ENCODE results near the gene CNOT6L. TPM values are rescaled to one million over a fixed set of nuclear protein-coding genes. Genes with fewer than 3 reads are reported as not detected.

Gene CNOT6L
- total and polyA plus RNA-seq, 2 of the 4 experiments (the other 2 are of a cell fraction), result 3.5 to 21.1 TPM

DNA sequence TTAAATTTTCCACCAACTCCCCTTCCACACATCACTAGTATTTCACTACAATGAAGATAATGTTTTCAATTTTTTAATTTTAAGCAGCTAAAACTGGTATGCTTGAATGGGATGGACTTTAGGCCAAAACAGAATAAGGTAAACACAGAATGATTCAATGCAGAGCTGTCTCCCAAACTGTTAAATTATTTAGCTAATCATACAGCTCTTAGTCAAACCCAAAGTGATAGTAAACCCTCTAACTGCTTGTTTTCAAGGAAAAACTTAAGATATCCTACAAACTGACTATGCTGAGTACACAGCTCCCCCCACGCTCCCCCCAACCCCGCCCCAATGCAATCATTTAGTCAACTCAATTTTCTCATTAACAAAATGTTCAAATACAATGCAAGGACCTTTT lies 30.2 kb downstream of the CNOT6L start:
- Histone ChIP-seq H3K4me3 (ENCODE audit: insufficient read depth, low read depth, low read length) (no peak overlapping the region), H3K4me2 (ENCODE audit: low read depth, low read length) (no peak overlapping the region), H2BK5ac (ENCODE audit: low read depth, low read length, poor library complexity, severe bottlenecking) (no peak overlapping the region), H3K9ac (ENCODE audit: low read depth, low read length) (no peak overlapping the region), H3K79me1 (ENCODE audit: low read depth in 1 of 2, low read length in 2 of 2) (peaks cover 12 to 17% of the 10 kb centered on the region in 2 experiments), H4K5ac (ENCODE audit: low read depth, low read length) (no peak overlapping the region), H4K8ac (ENCODE audit: low read depth in 2 of 2, low read length in 2 of 2) (no peak overlapping the region), H3K9me3 (ENCODE audit: control insufficient read depth, insufficient read depth, low read length) (no peaks in the 10 kb centered on the region), H3K14ac (replicated peaks; ENCODE audit: low read depth, low read length) (no peak overlapping the region), H3K27me3 (ENCODE audit: control insufficient read depth, insufficient read depth, low read length) (no peaks in the 10 kb centered on the region), H3K4me1 (ENCODE audit: control insufficient read depth, insufficient read depth, low read length) (0 out of 2 replicates have a peak, but pooled peaks cover 1% of the 10 kb centered on the region), H3K27ac (ENCODE audit: insufficient read depth, low read length) (no peak overlapping the region), H4K20me1 (ENCODE audit: insufficient read depth, low read length) (peaks cover 9% of the 10 kb centered on the region; the same call in 1 of the 2 replicates), H2BK20ac (ENCODE audit: low read depth, low read length) (no peak overlapping the region), H2BK120ac (ENCODE audit: low read depth, low read length) (no peak overlapping the region), H3K4ac (ENCODE audit: low read depth, low read length) (no peak overlapping the region), H3K9me1 (ENCODE audit: insufficient read depth, low read length) (no peaks in the 10 kb centered on the region), H3K36me3 (ENCODE audit: control insufficient read depth, insufficient read depth, low read length) (no peaks in the 10 kb centered on the region), H3K56ac (ENCODE audit: extremely low read depth, insufficient read depth, low read length) (no peak overlapping the region), H3K23ac (ENCODE audit: low read depth, low read length) (no peak overlapping the region), H2AK9ac (replicated peaks; ENCODE audit: low read depth, low read length, poor library complexity) (no peak overlapping the region), H3K18ac (ENCODE audit: low read depth, low read length) (no peak overlapping the region), H2AK5ac (ENCODE audit: low read depth, low read length) (no peak overlapping the region), H4K91ac (ENCODE audit: insufficient read depth, low read depth, low read length) (no peak overlapping the region), H2AFZ (replicated peaks; ENCODE audit: low read length, poor library complexity) (no peak overlapping the region), H2BK15ac (ENCODE audit: low read depth, low read length) (no peak overlapping the region)
- ChIA-PET CTCF (interaction anchor here (0.6 kb wide), 1 partner anchor 33 kb away, joined by 4 read pairs; no protein-coding TSS in a partner anchor), POLR2A (ENCODE audit: unreplicated experiment) (no interaction called here)
- dilution Hi-C loops (cut with HindIII; ENCODE audit: low sequenced_read_pairs, unreplicated experiment), result no loop called here
- BruUV-seq (replicated peaks), result no TSS peak
- in situ Hi-C loops (cut with MboI; ENCODE audit: low sequenced_read_pairs), result no loop called here
- ATAC-seq (ENCODE audit: low read depth), result no peak
- no peak for DNase-seq
- intact Hi-C loops (cut with micrococcal nuclease), result no loop called here
- TF ChIP-seq, protein P1, sequence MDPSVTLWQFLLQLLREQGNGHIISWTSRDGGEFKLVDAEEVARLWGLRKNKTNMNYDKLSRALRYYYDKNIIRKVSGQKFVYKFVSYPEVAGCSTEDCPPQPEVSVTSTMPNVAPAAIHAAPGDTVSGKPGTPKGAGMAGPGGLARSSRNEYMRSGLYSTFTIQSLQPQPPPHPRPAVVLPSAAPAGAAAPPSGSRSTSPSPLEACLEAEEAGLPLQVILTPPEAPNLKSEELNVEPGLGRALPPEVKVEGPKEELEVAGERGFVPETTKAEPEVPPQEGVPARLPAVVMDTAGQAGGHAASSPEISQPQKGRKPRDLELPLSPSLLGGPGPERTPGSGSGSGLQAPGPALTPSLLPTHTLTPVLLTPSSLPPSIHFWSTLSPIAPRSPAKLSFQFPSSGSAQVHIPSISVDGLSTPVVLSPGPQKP (IDR thresholded peaks at IDR 0.05; ENCODE audit: borderline replicate concordance, low read depth, low read length), result no peak
- TF ChIP-seq MXI1 (IDR thresholded peaks at IDR 0.05; ENCODE audit: borderline replicate concordance, low read depth, low read length), result no peak
- TF ChIP-seq, protein P2, sequence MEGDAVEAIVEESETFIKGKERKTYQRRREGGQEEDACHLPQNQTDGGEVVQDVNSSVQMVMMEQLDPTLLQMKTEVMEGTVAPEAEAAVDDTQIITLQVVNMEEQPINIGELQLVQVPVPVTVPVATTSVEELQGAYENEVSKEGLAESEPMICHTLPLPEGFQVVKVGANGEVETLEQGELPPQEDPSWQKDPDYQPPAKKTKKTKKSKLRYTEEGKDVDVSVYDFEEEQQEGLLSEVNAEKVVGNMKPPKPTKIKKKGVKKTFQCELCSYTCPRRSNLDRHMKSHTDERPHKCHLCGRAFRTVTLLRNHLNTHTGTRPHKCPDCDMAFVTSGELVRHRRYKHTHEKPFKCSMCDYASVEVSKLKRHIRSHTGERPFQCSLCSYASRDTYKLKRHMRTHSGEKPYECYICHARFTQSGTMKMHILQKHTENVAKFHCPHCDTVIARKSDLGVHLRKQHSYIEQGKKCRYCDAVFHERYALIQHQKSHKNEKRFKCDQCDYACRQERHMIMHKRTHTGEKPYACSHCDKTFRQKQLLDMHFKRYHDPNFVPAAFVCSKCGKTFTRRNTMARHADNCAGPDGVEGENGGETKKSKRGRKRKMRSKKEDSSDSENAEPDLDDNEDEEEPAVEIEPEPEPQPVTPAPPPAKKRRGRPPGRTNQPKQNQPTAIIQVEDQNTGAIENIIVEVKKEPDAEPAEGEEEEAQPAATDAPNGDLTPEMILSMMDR (conservative IDR thresholded peaks at IDR 0.05; ENCODE audit: low read depth, low read length), result no peak
- no peak for TF ChIP-seq CEBPB (IDR thresholded peaks at IDR 0.05; ENCODE audit: low read depth, low read length)
- no peak for TF ChIP-seq FOS (IDR thresholded peaks at IDR 0.05; ENCODE audit: low read depth, low read length)
- TF ChIP-seq MAFK (IDR thresholded peaks at IDR 0.05; ENCODE audit: low read depth, low read length), result no peak
- TF ChIP-seq, protein P3, sequence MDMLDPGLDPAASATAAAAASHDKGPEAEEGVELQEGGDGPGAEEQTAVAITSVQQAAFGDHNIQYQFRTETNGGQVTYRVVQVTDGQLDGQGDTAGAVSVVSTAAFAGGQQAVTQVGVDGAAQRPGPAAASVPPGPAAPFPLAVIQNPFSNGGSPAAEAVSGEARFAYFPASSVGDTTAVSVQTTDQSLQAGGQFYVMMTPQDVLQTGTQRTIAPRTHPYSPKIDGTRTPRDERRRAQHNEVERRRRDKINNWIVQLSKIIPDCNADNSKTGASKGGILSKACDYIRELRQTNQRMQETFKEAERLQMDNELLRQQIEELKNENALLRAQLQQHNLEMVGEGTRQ (IDR thresholded peaks at IDR 0.05; ENCODE audit: low read depth, low read length), result no peak
- TF ChIP-seq MAZ (IDR thresholded peaks at IDR 0.05; ENCODE audit: borderline replicate concordance, low read depth, low read length), result no peak
- no peak for TF ChIP-seq NFE2L2 (IDR thresholded peaks at IDR 0.05; ENCODE audit: low read depth, low read length)
- TF ChIP-seq POLR2A (IDR thresholded peaks at IDR 0.05; ENCODE audit: low read depth, low read length), result no peak
- no peak for TF ChIP-seq RCOR1 (IDR thresholded peaks at IDR 0.05; ENCODE audit: insufficient replicate concordance, low read length)
- no peak for TF ChIP-seq BHLHE40 (IDR thresholded peaks at IDR 0.05; ENCODE audit: low read depth, low read length)
- TF ChIP-seq CHD1 (IDR thresholded peaks at IDR 0.05; ENCODE audit: low read depth, low read length), result no peak
- WGBS, 2 experiments (ENCODE audit: extremely low coverage in 2 of 2, insufficient read length in 1 of 2), result no CpG with 5 or more reads among the region's 2 CpGs
